GM19240 (cell line): ENCODE data around the gene GDF9.

Source experiments
- DNase-seq: peaks from one replicate; pipeline ENCODE4 v3.0.0; 2011; ENCODE audit warnings: low spot score; ENCODE audit not compliant: insufficient read length

The GDF9 gene

DNA sequence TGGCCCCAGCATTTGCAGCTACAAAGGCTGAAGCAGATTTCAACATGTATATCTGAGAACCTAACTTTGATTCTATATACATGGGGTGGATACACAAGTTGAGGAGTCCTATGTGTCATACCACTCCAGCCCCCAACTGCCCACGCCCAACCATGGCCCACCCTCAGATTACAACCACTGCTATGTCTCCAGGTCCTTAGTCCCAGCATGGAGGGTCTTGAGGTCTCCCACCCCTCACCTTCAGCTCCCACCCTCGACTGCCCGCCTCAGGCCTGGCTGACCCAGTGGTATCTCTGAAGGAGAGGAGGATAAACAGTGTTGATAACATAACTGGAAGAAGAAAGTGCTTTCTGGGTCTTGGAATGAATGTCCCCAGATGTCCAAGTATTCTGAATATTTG, 44.9 kb downstream of the GDF9 start:
- DNase-seq, result no peak

DNA sequence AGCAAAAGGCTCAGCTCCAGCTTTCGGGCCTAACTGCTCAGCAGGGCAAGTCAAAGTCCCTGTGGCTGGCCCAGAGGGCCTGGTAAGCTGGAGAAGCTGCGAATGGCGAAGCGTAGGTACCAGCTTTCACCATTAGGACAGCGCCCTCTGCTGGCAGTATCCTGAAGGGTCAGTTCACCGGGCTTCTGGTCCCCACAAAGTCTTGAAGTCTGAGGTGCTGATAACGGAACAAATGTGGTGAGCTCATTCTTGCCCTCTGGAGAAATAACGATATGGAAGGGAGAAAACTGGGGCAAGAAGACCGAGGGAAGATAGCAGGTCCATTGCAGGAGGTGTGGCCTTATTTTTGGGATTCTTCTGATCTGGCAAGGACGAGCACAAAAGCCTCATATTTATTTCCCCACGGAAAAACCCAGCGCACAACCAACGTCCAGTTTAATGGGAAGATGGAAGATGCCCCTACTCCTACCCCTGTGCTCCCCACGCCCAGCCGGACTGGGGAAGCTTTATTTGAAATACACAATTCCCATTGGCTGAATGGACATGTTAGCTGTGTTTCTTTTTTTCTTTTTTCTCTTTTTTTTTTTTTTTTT, 46.0 kb downstream of the GDF9 start:
- peak; percentile 96 for DNase-seq

DNA sequence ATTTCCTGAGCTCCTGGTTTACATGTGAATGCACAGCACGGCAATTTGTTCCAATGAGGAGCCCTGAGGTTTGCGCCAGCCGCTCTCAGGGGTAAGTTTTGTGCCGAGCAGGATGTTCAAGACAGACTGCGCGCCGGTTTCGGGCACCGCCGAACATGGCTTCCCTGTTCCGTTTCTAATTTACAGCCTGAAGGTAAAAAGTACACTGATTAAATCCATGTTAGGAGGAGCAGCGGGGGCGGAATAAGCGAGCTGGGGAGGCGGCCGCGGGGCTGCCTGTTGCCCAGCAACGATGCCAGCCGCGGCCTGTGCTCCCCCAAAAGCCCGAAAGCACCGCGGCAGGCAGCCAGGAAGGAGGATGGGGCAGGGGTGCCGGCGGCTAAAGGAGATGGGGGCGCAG, 46.8 kb downstream of the GDF9 start:
- no peak for DNase-seq

DNA sequence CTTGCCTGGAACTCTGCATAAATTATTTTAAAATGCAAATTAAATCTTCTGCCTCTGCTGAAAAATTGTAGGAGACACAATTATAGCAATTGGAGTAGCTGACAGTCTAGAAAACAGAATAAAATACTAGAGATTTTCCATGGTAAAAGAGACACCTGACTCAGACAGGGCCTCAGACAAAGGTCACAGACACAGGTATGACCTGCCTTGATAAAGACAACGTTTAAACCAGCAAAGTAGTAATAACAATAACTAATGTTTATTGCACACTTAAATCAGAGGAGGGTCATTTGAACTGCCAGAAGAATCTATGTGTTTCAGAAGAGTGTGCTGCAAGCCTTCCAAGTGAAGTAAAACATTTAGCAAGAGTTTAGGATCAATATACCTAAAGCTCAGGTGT, 49.3 kb downstream of the GDF9 start:
- no peak for DNase-seq

DNA sequence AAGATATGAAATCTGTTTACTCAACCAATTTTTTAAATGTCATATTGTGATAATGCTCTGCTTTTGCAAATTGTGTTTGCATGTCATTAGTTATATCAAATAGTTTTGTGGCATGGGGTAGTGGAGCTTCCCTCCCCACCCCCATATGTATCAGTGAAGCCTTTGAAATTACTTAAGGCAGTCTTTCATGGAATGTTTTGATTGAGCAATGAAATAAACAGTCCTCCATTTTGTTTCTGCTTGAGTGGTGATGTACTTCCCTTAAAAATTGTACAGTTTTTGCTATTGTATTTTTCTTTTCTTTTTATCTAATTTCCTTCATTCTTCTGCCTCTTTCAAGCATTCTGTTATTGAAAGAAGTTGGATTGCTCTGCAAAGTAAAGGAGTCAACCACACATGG, 49.7 kb downstream of the GDF9 start:
- no peak for DNase-seq

DNA sequence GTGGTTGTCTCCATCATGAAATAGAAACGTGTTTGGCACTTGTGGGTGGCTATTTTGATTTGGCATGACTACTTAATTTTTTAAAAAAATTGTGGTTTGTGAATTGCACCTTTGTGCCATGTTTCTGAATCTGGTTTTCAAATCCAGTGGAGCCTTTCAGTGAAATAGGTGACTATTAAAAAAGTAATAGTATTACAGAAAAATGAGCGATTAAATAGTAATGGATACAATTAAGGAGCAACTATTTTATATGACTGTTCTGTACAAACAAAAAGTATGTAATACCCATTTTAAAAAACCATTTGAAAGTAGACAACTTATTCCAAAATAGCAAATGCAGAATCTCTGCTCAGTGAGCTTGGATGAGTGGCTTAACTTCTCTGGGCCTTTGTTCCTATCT, 50.2 kb downstream of the GDF9 start:
- DNase-seq, result no peak

DNA sequence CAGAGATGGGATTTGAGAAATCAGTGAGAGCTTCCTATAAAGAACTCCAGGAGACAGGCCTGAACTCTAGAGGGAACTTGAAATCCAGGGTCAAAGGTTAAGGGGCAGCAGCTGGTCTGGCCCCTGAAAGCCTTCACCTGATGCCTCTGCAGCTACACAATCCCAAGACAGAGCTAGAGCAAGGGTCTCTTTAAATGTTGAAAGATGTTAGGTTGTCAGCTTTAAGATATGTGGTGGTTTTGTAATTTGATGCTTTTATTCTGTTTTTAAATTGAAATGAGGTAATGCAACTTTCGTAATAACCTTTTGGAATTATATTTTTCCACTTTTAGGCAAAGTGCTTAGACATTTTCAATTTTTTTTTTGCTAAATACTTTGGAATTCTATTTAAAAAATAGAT, 50.8 kb downstream of the GDF9 start:
- no peak for DNase-seq

DNA sequence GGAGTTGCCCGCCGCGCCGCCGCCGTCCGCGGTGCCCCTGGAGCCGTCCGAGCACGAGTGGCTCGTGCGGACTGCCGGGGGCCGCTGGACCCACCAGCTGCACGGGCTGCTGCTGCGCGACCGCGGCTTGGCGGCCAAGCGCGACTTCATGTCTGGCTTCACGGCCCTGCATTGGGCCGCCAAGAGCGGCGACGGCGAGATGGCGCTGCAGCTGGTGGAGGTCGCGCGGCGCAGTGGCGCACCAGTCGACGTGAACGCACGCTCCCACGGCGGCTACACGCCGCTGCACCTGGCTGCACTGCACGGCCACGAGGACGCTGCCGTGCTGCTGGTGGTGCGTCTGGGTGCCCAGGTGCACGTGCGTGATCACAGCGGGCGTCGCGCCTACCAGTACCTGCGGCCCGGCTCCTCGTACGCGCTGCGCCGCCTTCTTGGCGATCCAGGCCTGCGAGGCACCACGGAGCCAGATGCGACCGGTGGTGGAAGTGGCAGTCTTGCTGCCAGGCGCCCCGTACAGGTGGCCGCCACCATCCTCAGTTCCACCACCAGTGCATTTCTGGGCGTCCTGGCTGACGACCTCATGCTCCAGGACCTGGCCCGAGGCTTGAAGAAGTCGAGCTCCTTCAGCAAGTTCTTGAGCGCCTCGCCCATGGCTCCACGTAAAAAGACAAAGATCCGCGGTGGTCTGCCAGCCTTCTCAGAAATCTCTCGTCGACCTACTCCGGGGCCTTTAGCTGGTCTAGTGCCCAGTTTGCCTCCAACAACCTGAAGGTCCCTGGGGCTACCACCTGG, 51.6 kb downstream of the GDF9 start:
- no peak for DNase-seq

DNA sequence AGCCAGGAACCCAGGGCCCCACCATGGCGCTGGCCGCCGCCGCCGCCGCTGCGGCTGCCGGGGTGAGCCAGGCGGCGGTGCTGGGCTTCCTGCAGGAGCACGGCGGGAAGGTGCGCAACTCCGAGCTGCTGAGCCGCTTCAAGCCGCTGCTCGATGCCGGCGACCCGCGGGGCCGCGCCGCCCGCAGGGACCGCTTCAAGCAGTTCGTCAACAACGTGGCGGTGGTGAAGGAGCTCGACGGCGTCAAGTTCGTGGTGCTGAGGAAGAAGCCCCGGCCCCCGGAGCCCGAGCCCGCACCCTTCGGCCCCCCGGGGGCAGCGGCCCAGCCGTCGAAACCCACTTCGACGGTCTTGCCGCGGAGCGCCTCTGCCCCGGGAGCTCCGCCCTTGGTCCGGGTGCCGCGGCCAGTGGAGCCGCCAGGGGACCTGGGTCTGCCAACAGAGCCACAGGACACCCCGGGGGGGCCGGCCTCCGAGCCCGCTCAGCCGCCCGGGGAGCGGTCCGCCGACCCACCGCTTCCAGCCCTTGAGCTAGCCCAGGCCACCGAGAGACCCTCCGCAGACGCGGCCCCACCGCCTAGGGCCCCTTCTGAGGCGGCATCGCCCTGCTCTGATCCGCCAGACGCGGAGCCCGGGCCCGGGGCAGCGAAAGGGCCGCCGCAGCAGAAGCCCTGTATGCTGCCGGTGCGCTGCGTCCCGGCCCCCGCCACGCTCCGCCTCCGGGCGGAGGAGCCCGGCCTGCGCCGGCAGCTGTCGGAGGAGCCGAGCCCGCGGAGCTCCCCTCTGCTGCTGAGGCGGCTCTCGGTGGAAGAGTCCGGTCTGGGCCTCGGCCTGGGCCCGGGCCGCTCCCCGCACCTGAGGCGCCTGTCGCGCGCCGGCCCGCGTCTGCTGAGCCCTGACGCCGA, 52.4 kb downstream of the GDF9 start:
- DNase-seq, result no peak

DNA sequence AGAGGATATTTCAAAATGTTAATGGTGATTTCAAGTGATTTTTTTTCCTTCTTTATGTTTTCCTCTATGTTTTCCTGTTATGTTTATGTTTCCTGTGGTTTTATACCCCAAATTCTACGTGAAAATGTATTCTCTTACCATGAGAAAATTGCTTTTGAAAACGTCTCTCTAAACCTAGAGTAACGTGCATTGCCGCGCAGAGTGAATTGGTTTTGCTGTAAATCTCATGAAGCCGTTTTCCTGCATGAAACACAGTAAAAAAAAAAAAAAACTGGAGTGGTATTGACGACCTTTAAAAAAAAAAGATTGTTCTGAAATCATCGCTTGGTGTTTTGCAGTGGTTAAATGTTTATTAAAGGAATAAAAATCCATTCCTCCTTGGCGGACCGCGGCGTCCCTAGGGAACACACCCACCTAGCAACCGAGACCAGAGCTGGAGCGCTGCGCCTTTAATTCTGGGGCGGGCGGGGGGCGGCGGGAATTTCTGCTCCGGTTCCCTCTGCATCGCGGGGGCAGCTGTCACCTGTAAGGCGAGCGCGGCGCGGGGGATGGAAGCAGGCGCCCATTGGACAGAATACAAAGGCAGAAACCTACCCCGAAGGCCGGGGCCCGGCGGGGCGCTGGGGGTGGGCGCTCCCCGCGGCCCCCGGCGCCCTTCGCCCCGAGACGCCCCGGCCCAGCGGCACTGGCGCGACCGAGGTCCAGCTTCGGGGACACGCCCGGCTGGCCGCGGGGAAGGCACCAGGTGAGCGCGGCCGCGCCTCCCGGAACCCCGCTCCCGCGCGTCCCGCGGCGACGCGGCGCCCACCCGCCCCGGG, 53.3 kb downstream of the GDF9 start, which contains the start of gene SOWAHA:
Gene SOWAHA, plus strand, starts transcription at position 522 of the 818 bp plus-strand sequence. CDS start 320 bp downstream, outside the sequence.
- no peak for DNase-seq

DNA sequence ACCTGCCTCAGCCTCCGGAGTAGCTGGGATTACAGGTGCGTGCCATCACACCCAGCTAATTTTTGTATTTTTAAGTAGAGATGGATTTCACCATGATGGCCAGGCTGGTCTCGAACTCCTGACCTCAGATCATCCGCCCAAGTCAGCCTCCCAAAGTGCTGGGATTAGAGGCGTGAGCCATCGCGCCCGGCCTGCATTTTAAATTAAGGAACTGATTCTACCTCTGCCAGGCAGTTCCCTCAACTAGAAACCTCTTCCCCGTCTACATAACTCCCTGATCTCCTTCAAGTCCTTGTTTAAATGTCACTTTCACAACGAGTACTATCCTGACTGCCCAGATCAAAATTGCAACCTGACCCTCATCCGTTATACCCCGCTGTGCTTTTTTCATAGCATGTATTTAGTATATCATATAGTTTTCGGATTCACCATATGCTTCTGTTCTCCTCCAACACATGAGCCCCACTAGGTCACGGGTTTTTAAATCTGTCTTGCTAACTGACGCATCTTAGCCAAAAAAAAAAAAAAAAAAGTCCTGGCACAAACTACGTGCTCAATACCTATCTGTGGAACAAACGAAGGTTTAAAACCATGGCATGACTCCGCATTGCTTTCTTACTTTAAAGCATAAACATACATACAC, 54.0 kb downstream of the GDF9 start:
- DNase-seq, result no peak
